Measurements from ENCODE around the gene TTC39A.
A peak's percentile ranks its signal among the peaks of the same experiment; 100 is the strongest.

Gene TTC39A

DNA sequence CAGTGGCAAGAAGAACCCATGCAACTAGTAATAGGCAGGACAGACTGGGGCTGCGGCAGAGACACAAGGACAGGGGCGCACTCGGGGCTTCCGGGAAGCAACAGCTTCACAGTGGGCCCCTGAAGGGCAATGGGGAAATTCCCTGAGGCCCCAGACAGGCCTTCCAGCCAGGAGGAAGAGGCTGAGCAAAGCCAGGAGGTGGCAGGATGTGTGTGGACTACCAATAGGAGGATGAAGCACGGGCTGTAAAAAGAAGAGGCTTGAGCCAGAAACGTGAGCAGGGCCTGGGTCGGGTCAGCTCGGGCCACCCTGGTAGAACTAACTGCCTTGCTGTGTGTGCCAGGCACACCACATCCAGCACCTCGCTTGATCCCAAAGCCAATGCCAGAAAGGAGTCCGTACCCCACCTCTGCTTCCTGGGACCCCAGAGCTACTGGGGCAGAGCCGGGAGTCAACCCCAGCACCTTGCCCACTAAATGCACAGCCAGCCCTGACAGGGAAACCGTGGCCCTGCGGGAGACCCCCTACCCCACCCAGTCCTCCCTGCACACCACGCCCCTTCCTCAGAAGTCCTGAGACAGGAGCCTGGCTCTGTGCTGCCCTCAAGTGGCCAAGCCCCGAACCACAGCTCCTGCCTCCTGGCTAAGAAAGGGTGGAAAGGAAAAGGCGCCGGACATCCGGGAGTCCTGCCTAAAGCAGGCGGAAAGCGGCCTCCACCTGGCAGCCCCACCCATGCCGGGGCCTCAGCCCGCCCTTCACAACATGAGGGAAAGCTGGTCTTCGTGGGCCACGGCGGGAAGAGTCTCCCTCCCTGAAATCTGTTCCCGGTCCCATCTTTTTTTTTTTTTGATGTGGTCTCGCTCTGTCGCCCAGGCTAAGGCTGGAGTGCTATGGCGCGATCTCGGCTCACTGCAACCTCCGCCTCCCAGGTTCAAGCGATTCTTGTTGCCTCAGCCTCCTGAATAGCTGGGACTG, 33.7 kb downstream of the TTC39A start:
- TF ChIP-seq, protein P1, sequence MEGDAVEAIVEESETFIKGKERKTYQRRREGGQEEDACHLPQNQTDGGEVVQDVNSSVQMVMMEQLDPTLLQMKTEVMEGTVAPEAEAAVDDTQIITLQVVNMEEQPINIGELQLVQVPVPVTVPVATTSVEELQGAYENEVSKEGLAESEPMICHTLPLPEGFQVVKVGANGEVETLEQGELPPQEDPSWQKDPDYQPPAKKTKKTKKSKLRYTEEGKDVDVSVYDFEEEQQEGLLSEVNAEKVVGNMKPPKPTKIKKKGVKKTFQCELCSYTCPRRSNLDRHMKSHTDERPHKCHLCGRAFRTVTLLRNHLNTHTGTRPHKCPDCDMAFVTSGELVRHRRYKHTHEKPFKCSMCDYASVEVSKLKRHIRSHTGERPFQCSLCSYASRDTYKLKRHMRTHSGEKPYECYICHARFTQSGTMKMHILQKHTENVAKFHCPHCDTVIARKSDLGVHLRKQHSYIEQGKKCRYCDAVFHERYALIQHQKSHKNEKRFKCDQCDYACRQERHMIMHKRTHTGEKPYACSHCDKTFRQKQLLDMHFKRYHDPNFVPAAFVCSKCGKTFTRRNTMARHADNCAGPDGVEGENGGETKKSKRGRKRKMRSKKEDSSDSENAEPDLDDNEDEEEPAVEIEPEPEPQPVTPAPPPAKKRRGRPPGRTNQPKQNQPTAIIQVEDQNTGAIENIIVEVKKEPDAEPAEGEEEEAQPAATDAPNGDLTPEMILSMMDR (IDR thresholded peaks at IDR 0.05; ENCODE audit: low read depth, low read length): peak; percentile 99
- peak; percentile 41 for DNase-seq (ENCODE audit: extremely low read depth, low read depth)

- TF ChIP-seq, protein P1 (IDR thresholded peaks at IDR 0.05; ENCODE audit: low read depth, low read length): no peak
These were observed 34.4 kb downstream of the TTC39A start for GRCh38 chr1:51295926-51296325.

DNA sequence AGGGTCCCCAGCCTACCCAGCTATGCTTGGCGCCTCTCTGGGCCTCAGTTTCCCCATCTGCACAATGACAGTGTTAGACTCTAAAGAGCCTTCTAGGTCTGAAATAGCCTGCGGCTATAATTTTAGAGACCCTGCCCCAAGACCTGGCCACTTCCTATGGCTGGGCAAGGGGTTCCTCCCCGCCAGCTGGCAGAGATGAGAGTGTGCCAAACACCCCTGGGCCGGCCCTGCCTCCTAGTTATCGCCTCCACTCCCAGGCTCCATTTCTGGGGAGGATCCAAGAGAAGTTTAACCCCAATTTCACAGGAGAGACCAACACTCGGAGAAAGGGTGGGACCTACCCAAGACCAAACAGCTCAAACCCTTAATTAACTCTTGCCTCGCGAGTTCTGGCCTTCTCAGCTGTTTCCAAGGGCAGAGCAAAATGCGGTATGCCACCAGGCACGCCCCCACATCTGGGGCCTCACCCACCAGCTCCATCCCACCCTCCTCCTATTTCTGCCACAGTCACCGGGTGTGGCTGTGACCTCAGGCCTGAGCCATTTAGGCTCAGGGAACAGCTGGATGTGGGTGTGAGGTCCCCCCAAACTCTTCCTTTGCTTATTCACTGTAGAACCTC, 35.7 kb downstream of the TTC39A start:
- no peak for DNase-seq (ENCODE audit: extremely low read depth, low read depth)
- TF ChIP-seq, protein P1 (IDR thresholded peaks at IDR 0.05; ENCODE audit: low read depth, low read length): no peak

More at GRCh38 chr1:51295926-51296325, 34.4 kb downstream of the TTC39A start:
- DNase-seq (ENCODE audit: extremely low read depth, low read depth): no peak

DNA sequence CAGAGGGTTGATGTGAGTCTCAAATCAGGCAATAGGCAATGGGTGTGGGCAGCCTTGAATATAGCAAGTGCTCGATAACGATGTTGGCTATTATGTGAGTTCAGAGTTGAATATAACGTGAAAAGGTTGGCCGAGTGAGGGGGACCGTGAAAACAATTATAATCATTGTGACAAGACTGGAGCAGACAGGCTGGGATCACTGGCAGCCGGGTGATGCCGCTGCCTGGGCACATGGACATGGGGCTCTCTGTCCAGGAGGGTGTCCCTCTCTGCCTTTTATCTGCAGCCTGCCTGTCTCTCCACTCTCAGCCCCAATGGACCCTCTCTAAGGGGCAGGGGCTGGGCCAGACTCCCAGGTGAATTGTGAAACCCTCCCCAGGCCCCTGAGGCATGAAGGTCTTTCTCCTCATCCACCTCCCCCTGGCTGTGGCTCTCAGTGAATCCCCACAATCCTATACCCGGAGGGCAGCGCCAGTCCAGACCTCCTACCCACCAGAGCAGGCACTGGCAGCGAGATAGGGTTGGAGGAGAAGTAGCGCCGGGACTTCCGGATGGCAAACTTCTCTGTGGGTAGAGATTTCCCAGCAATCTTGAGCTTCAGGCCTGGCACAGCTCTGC, 36.4 kb downstream of the TTC39A start:
- DNase-seq (ENCODE audit: extremely low read depth, low read depth): no peak
- TF ChIP-seq, protein P1 (IDR thresholded peaks at IDR 0.05; ENCODE audit: low read depth, low read length): no peak

DNA sequence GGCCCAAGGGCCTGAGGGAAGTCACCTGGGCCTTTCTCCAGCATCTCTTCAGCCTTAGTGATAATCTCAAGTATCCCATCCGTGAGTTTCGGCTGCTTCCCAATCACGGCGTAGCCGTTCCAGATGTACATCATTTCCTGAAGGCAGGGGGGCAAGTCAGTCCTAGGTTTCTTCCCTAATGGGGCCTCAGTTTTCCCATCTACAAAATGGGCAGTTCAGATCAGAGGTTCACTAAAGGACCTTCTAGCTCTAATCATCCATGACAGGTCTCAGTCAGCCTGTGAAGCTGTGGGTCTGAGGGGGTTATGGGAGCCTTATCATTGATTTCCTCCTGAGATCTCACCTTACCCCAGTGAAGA, 39.9 kb downstream of the TTC39A start:
- TF ChIP-seq, protein P1 (IDR thresholded peaks at IDR 0.05; ENCODE audit: low read depth, low read length): no peak
- no peak for DNase-seq (ENCODE audit: extremely low read depth, low read depth)

DNA sequence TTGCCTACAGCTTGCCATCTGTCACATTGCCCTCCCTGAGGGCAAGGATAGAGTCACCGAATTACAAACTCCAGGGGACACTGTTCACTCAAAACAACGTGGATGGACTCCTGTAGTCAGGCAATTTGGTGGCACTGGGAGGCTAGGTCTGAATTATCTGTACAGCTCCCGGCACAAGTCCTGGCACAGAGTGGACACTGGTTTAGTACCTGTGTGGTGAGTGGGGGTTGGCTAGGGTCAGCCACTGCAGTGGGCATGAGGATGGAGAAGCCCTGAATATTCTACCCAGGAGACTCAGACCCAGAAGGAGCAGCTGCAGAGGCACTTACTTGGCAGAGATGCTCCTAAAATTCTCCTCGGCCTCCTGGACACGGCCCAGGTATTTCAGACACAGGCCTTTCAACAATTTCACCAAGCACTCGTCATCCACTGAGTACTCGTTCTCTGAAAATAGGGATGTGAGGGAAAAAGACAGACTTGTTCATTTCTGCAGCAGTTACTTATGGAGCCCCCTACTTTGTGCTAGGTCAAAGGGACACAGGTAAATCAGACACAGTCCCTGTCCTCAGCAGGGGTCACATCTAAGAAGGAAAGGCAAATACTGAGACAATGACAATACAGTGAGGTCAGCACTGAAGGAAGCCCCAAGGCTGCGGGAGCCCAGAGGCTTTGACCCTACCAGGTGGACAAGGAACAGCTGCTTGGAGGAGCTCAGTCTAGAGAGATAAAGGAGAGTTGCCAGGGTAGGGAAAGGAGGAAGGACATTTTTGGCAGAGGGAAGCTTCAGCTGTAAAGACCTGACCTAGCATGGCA, 40.5 kb downstream of the TTC39A start:
- TF ChIP-seq, protein P1 (IDR thresholded peaks at IDR 0.05; ENCODE audit: low read depth, low read length): no peak
- no peak for DNase-seq (ENCODE audit: extremely low read depth, low read depth)

Measured in AG09319 (cell line).